ENCODE measurements around the gene CALHM6. TPM values are rescaled to one million over a fixed set of nuclear protein-coding genes. Genes with fewer than 3 reads are reported as not detected.

The CALHM6 gene
- total RNA-seq (2021; ENCODE audit: unreplicated experiment) (not detected), Bru-seq, nascent RNA (not detected), BruChase-seq, experiment 1, labeled RNA remaining after a 6-hour chase (percentile 15 among the genes with signal in this experiment), BruChase-seq, experiment 2, labeled RNA remaining after a 2-hour chase (not detected)
- polyA plus RNA-seq (2012), result 0.35 TPM in 1 of 2 replicates, not detected in the other
- long read RNA-seq, result 0 reads

GRCh38 chr6:116461331-116461931 lies at the start of gene CALHM6:
TSS of gene CALHM6 (plus strand) at chr6:116461375. CDS start at chr6:116461930, 555 bp downstream.
- intact Hi-C loops (cut with micrococcal nuclease), result no loop called here
- no peak within 1 kb of the TSS for H3K4me3 ChIP-seq (replicated peaks in 1 of 2; ENCODE audit: low read depth in 1 of 2, low read length in 2 of 2)
- no peak within 1 kb of the TSS for H3K27ac ChIP-seq (ENCODE audit: low read depth, low read length)
- ChIA-PET POLR2A (no interaction called here), CTCF (no interaction called here), RAD21 (ENCODE audit: low non-redundant PET in 1 of 2, low total read pairs in 2 of 2, uncharacterized antibody in 2 of 2, unreplicated experiment in 2 of 2) (no interaction called here)
- no peaks in the 10 kb centered on the region for H3K79me2 ChIP-seq (ENCODE audit: insufficient read depth, low read length)
- no peaks in the 10 kb centered on the region for H3K9me3 ChIP-seq (ENCODE audit: control insufficient read depth in 1 of 2, insufficient read depth in 1 of 2, low read depth in 1 of 2, low read length in 2 of 2)
- no peaks in the 10 kb centered on the region for H4K20me1 ChIP-seq (ENCODE audit: insufficient read depth)
- H3K4me1 ChIP-seq (ENCODE audit: control insufficient read depth in 1 of 2, insufficient read depth in 2 of 2, low read length in 2 of 2), result no peaks in the 10 kb centered on the region
- no peak for DNase-seq (ENCODE audit: low read depth, low spot score)
- no TSS peak for BruUV-seq (replicated peaks)
- no peaks in the 10 kb centered on the region for H3K9me2 ChIP-seq (ENCODE audit: insufficient read depth)
- no peak within 1 kb of the TSS for H3K4me2 ChIP-seq (ENCODE audit: low read length)
- no peak within 1 kb of the TSS for H3K9ac ChIP-seq (ENCODE audit: low read length)
- TF ChIP-seq, protein P1, sequence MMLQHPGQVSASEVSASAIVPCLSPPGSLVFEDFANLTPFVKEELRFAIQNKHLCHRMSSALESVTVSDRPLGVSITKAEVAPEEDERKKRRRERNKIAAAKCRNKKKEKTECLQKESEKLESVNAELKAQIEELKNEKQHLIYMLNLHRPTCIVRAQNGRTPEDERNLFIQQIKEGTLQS (IDR thresholded peaks at IDR 0.05), result no peak
- no peak for TF ChIP-seq FOSL1 (IDR thresholded peaks at IDR 0.05; ENCODE audit: low read depth)
- no peak for TF ChIP-seq MAX (IDR thresholded peaks at IDR 0.05)
- no peak for TF ChIP-seq EZH2phosphoT487 (IDR thresholded peaks at IDR 0.05; ENCODE audit: borderline replicate concordance)
- TF ChIP-seq ZFX (IDR thresholded peaks at IDR 0.05), result no peak
- TF ChIP-seq ZBTB33 (IDR thresholded peaks at IDR 0.05; ENCODE audit: extremely low read depth, insufficient replicate concordance, low read length), result no peak
- TF ChIP-seq SRF (IDR thresholded peaks at IDR 0.05; ENCODE audit: low read depth), result no peak
- no peak for TF ChIP-seq YY1 (IDR thresholded peaks at IDR 0.05; ENCODE audit: extremely low read depth, insufficient replicate concordance, low read depth, low read length)
- no peak for TF ChIP-seq SP1 (IDR thresholded peaks at IDR 0.05; ENCODE audit: low read depth)
- no peak for TF ChIP-seq ELF1 (IDR thresholded peaks at IDR 0.05; ENCODE audit: borderline replicate concordance, low read depth)
- no peak for TF ChIP-seq RAD21 (IDR thresholded peaks at IDR 0.05; ENCODE audit: low read depth)
- no peak for TF ChIP-seq JUND (IDR thresholded peaks at IDR 0.05)
- no peak for TF ChIP-seq CTCF (IDR thresholded peaks at IDR 0.05 in 2 of 3, conservative IDR thresholded peaks at IDR 0.05 in 1 of 3; ENCODE audit: borderline replicate concordance in 1 of 3, insufficient read depth in 1 of 3, low read depth in 2 of 3, low read length in 2 of 3)
- no peaks in the 10 kb centered on the region for H3K36me3 ChIP-seq (ENCODE audit: control insufficient read depth in 1 of 2, insufficient read depth in 2 of 2, low read length in 2 of 2)
- H2AFZ ChIP-seq (ENCODE audit: low read depth, low read length, poor library complexity, severe bottlenecking), result no peak within 1 kb of the TSS
- no peak for ATAC-seq
- no peaks in the 10 kb centered on the region for H3K27me3 ChIP-seq (ENCODE audit: insufficient read depth, low read length)
